Heart left ventricle (tissue), 13 donors: Measurements from ENCODE around the gene SORCS2.

ENCODE experiments used
- POLR2A ChIP-seq, 2 donors: fragments of 450-650 bp; IDR thresholded peaks; one replicate each; pipeline ENCODE4 v1.6.1; 2017; ENCODE audit warnings: antibody characterized with exemption in 2 of 2, mild to moderate bottlenecking in 2 of 2, moderate library complexity in 2 of 2
- TF ChIP-seq, protein P1 (sequence below), 12 donors: fragments of 200-600 bp; sonication (generic) in 4 of 12; IDR thresholded peaks; one replicate each; pipeline versions ENCODE4 v1.5.0 to v1.8.0; 2018 to 2022; ENCODE audit warnings: antibody characterized with exemption in 12 of 12, mild to moderate bottlenecking in 5 of 12
- donor health status: ischemic (EF 13 %, LVEDD 7.1; RV severe dilation, severe dysfunction).
- donor health status: DM: no; HTN: yes; CAD: no.
- donor health status: DM: no; HTN: no; CAD: no.
- donor health status: ischemic (EF 25% LVEDD 6.9; RV normal size, moderate dysfunction).
- donor health status: ischemic (EF 25% LVEDD 5.7; RV mildly dilated, moderate dysfunction).
- donor health status: ischemic (EF 35%, LVEDD 5.7; RV mildly dilated, moderate dysfunction).
- donor health status: nonischemic (EF 11% LVEDD 7.7; RV severe dilation, severe dysfunction).
- donor health status: DM: yes; HTN: yes; CAD: no.
- donor health status: PGD.
- donor health status: ischemic (EF 29% LVEDD 5.4; RV normal size, mild dysfunction).
- donor health status: nonischemic (EF 23%, LVEDD 6.1; RV moderate dilation, normal function).

DNA sequence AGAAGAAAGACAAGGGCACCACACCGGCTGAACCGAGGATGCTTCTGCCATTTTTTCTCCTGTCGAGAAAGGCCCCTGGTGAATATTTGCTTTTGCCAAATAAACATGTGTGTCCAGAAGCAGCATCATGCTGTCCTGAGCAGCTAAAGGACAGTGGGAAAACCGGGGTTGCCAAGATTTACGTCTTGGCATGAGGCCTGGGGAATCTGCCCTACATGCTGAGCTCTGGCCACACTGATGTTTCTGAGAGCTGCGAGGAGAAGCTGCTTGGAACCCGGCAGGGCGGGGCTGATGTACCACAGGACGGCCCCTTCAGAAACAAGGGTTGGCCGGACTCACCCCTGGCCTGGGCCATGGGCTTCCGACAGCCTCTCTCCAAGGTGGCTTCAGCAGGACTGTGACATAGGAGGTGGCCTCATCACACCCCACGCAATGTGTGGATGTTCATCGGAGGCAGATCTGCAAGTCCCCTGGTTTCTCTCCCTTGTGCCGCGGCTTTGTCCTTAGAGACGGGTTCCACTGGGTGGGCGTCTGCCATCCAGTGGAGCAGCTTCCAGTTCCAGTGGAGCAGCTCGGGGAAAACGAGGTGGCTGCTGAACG is 42.2 kb upstream of the SORCS2 start:
- TF ChIP-seq, protein P1, sequence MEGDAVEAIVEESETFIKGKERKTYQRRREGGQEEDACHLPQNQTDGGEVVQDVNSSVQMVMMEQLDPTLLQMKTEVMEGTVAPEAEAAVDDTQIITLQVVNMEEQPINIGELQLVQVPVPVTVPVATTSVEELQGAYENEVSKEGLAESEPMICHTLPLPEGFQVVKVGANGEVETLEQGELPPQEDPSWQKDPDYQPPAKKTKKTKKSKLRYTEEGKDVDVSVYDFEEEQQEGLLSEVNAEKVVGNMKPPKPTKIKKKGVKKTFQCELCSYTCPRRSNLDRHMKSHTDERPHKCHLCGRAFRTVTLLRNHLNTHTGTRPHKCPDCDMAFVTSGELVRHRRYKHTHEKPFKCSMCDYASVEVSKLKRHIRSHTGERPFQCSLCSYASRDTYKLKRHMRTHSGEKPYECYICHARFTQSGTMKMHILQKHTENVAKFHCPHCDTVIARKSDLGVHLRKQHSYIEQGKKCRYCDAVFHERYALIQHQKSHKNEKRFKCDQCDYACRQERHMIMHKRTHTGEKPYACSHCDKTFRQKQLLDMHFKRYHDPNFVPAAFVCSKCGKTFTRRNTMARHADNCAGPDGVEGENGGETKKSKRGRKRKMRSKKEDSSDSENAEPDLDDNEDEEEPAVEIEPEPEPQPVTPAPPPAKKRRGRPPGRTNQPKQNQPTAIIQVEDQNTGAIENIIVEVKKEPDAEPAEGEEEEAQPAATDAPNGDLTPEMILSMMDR (IDR thresholded peaks at IDR 0.05) = no peak
- TF ChIP-seq POLR2A (IDR thresholded peaks at IDR 0.05) = no peak
